HepG2 (cell line): ENCODE measurements around the gene PRR30. TPM values are rescaled to one million over a fixed set of nuclear protein-coding genes. Genes with fewer than 3 reads are reported as not detected.

Source experiments
- ATAC-seq: fragments of 200-7000 bp; cut with Tn5 transposase; 3 replicates; pipeline ENCODE4 v1.9.1; 2020; ENCODE audit warnings: mild to moderate bottlenecking, moderate library complexity
- BruUV-seq: library from RNA; stranded (reverse); fragments of 400-500 nt; replicated peaks from 2 replicates; lab custom pipeline; 2021; lab: Mats Ljungman, UMichigan
- CTCF ChIA-PET: fragments of 300-600 bp; formaldehyde crosslinking; extraction: SDS; loops from one replicate; lab custom pipeline; 2021; ENCODE audit warnings: low total read pairs, inconsistent platforms, low intra/inter-chr PET ratio; lab: Yijun Ruan, JAX
- POLR2A ChIA-PET: fragments of 350-600 bp; sonication (Branson Sonifier 250); formaldehyde crosslinking; loops from one replicate; lab custom pipeline; 2020; ENCODE audit warnings: antibody characterized with exemption, inconsistent platforms; lab: Yijun Ruan, JAX
- DNase-seq: peaks from one replicate; pipeline ENCODE4 v3.0.0-alpha.2; 2015; ENCODE audit warnings: low spot score
- FAIRE-seq: peaks from 3 replicates; lab custom pipeline; 2011; peaks lifted over from hg19 to GRCh38; lab: Jason Lieb, UNC
- H2AFZ ChIP-seq: one replicate; pipeline ENCODE4 v1.6.1; 2011; ENCODE audit warnings: low read length, inconsistent platforms
- H3K27ac ChIP-seq: fragments of 300-600 bp; 3 replicates; pipeline ENCODE4 v1.8.0; 2011; ENCODE audit warnings: mixed run types, mild to moderate bottlenecking, mixed read lengths, low read length, inconsistent platforms; ENCODE audit not compliant: insufficient read depth; ENCODE audit errors: extremely low read length
- H3K27me3 ChIP-seq, 2 experiments: fragments of 200-600 bp in 1 of 2; 2 replicates in 1 of 2; 3 replicates in 1 of 2; pipeline versions ENCODE4 v1.6.0 to v1.8.0; 2011; ENCODE audit warnings: low read length in 2 of 2, mild to moderate bottlenecking in 2 of 2, moderate library complexity in 2 of 2, inconsistent platforms in 1 of 2; ENCODE audit not compliant: insufficient read depth in 2 of 2, control insufficient read depth in 1 of 2
- H3K36me3 ChIP-seq, 2 experiments: fragments of 200-600 bp in 1 of 2; replicated peaks in 1 of 2; 2 replicates in 1 of 2; 3 replicates in 1 of 2; pipeline versions ENCODE4 v1.5.1 to v1.8.0; 2011; ENCODE audit warnings: low read length in 2 of 2, inconsistent platforms in 1 of 2; ENCODE audit not compliant: insufficient read depth in 2 of 2, control insufficient read depth in 1 of 2
- H3K4me1 ChIP-seq: 2 replicates; pipeline ENCODE4 v1.5.1; 2012; ENCODE audit warnings: low read length, inconsistent platforms; ENCODE audit not compliant: insufficient read depth
- H3K4me2 ChIP-seq: 2 replicates; pipeline ENCODE4 v1.6.0; 2011; ENCODE audit warnings: low read depth, low read length, inconsistent platforms
- H3K4me3 ChIP-seq, 3 experiments: fragments of 200-600 bp in 1 of 3; sonication (generic), shearing (Covaris generic) in 1 of 3; replicated peaks in 1 of 3; 2 replicates each; pipeline ENCODE4 v1.5.1; 2011 to 2016; ENCODE audit warnings: low read length in 3 of 3, inconsistent platforms in 2 of 3, low read depth in 2 of 3, mild to moderate bottlenecking in 2 of 3, control low read depth in 1 of 3, mixed read lengths in 1 of 3; ENCODE audit not compliant: insufficient read depth in 1 of 3
- H3K79me2 ChIP-seq: one replicate; pipeline ENCODE4 v1.6.1; 2011; ENCODE audit warnings: low read length, inconsistent platforms; ENCODE audit not compliant: insufficient read depth
- H3K9ac ChIP-seq: 2 replicates; pipeline ENCODE4 v1.6.0; 2011; ENCODE audit warnings: mild to moderate bottlenecking, low read depth, low read length, inconsistent platforms; ENCODE audit not compliant: insufficient read depth
- H3K9me3 ChIP-seq: 2 replicates; pipeline ENCODE4 v1.5.1; 2012; ENCODE audit warnings: mild to moderate bottlenecking, low read length
- H4K20me1 ChIP-seq: 2 replicates; pipeline ENCODE4 v1.6.0; 2011; ENCODE audit warnings: inconsistent platforms, mild to moderate bottlenecking, low read length, moderate library complexity; ENCODE audit not compliant: insufficient read depth
- ARNT ChIP-seq: fragments of 450-650 bp; IDR thresholded peaks from 2 replicates; pipeline ENCODE4 v1.6.1; 2017
- EEA1 ChIP-seq: sonication (generic); formaldehyde crosslinking; IDR thresholded peaks from 2 replicates; pipeline ENCODE4 v1.5.1; 2020; ENCODE audit warnings: mild to moderate bottlenecking, missing genetic modification reagents, borderline replicate concordance
- FOXC1 ChIP-seq: sonication (generic); formaldehyde crosslinking; IDR thresholded peaks from 2 replicates; pipeline ENCODE4 v1.8.0; 2022; ENCODE audit warnings: mild to moderate bottlenecking, missing genetic modification reagents, borderline replicate concordance
- HNRNPH1 ChIP-seq: fragments of 200-400 bp; formaldehyde crosslinking; optimal IDR thresholded peaks from 2 replicates; pipeline ENCODE3; 2017; ENCODE audit warnings: mild to moderate bottlenecking, low read depth, low read length
- IRX3 ChIP-seq: sonication (generic); formaldehyde crosslinking; IDR thresholded peaks from 2 replicates; pipeline ENCODE4 v1.8.1; 2023; ENCODE audit warnings: mild to moderate bottlenecking, low read depth, missing genetic modification reagents, borderline replicate concordance
- PCBP2 ChIP-seq: fragments of 200-400 bp; formaldehyde crosslinking; optimal IDR thresholded peaks from 2 replicates; pipeline ENCODE3; 2018; ENCODE audit warnings: low read length, low read depth; ENCODE audit not compliant: poor library complexity, severe bottlenecking
- STAT5B ChIP-seq: sonication (generic); formaldehyde crosslinking; IDR thresholded peaks from 2 replicates; pipeline ENCODE4 v1.4.0; 2020; ENCODE audit warnings: missing genetic modification reagents
- TBL1XR1 ChIP-seq: fragments of 150-350 bp; IDR thresholded peaks from 2 replicates; pipeline ENCODE4 v1.6.1; 2014; ENCODE audit warnings: borderline replicate concordance, low read length; ENCODE audit not compliant: partially characterized antibody
- ZFP36 ChIP-seq: fragments of 150-350 bp; IDR thresholded peaks from 2 replicates; pipeline ENCODE4 v1.6.1; 2018; ENCODE audit warnings: borderline replicate concordance, low read length, low read depth; ENCODE audit not compliant: partially characterized antibody
- ZNF224 ChIP-seq: sonication (generic); formaldehyde crosslinking; IDR thresholded peaks from 2 replicates; pipeline ENCODE4 v1.5.0; 2020; ENCODE audit warnings: mild to moderate bottlenecking, missing genetic modification reagents
- ZNF768 ChIP-seq: sonication (generic); formaldehyde crosslinking; IDR thresholded peaks from 2 replicates; pipeline ENCODE4 v1.4.0; 2020; ENCODE audit warnings: missing genetic modification reagents
- WGBS: methylation state at CpG from one replicate; pipeline ENCODE4 v1.1.6; 2017; ENCODE audit warnings: low lambda C conversion rate; 5-methylcytosine and 5-hydroxymethylcytosine counted together
- in situ Hi-C: cut with HindIII; loops from 2 replicates; pipeline ENCODE4 v1.10.0; 2017; ENCODE audit warnings: low pct_unique_long_range_greater_than_20kb; ENCODE audit not compliant: extremely low pct_ligation_motif_present
- intact Hi-C: fragments of 100-400 bp; cut with micrococcal nuclease; formaldehyde crosslinking; loops from one replicate; pipeline ENCODE4 v1.10.0; 2022; ENCODE audit not compliant: unreplicated experiment
- polyA plus RNA-seq, 8 experiments: library from polyadenylated mRNA; depleted of rRNA in 3 of 8; stranded (reverse) in 7 of 8; unstranded in 1 of 8; fragments of >200 nt; fragmentation: Illumina TruSeq in 4 of 8; extraction: Trizol in 4 of 8; gene quantifications; 2 replicates each; pipeline versions ENCODE4 v1.2.1 to v1.2.3, GENCODE V29; 2011 to 2016; ENCODE audit warnings: low read depth in 4 of 8, missing spikeins in 1 of 8, mixed read lengths in 1 of 8; ENCODE audit not compliant: insufficient read depth in 1 of 8
- total RNA-seq, 5 experiments: library from RNA; depleted of rRNA; stranded (reverse); fragments of >200 nt; fragmentation: Illumina TruSeq; extraction: Trizol; gene quantifications; 2 replicates each; pipeline ENCODE4 v1.2.3, GENCODE V29; 2016; ENCODE audit warnings: low read depth in 1 of 5
- TF ChIP-seq, protein P1 (sequence below): sonication (generic); formaldehyde crosslinking; IDR thresholded peaks from 2 replicates; pipeline ENCODE4 v1.4.0; 2020; ENCODE audit warnings: mild to moderate bottlenecking, missing genetic modification reagents
- TF ChIP-seq, protein P2 (sequence below): sonication (generic); formaldehyde crosslinking; IDR thresholded peaks from 2 replicates; pipeline ENCODE4 v1.8.0; 2022; ENCODE audit warnings: low read depth, missing genetic modification reagents

The PRR30 gene
- total and polyA plus RNA-seq, 2 of the 13 experiments (the other 11 are each of a cell fraction or from before 2014, with no cell fraction given) = not detected

- TF ChIP-seq, protein P1, sequence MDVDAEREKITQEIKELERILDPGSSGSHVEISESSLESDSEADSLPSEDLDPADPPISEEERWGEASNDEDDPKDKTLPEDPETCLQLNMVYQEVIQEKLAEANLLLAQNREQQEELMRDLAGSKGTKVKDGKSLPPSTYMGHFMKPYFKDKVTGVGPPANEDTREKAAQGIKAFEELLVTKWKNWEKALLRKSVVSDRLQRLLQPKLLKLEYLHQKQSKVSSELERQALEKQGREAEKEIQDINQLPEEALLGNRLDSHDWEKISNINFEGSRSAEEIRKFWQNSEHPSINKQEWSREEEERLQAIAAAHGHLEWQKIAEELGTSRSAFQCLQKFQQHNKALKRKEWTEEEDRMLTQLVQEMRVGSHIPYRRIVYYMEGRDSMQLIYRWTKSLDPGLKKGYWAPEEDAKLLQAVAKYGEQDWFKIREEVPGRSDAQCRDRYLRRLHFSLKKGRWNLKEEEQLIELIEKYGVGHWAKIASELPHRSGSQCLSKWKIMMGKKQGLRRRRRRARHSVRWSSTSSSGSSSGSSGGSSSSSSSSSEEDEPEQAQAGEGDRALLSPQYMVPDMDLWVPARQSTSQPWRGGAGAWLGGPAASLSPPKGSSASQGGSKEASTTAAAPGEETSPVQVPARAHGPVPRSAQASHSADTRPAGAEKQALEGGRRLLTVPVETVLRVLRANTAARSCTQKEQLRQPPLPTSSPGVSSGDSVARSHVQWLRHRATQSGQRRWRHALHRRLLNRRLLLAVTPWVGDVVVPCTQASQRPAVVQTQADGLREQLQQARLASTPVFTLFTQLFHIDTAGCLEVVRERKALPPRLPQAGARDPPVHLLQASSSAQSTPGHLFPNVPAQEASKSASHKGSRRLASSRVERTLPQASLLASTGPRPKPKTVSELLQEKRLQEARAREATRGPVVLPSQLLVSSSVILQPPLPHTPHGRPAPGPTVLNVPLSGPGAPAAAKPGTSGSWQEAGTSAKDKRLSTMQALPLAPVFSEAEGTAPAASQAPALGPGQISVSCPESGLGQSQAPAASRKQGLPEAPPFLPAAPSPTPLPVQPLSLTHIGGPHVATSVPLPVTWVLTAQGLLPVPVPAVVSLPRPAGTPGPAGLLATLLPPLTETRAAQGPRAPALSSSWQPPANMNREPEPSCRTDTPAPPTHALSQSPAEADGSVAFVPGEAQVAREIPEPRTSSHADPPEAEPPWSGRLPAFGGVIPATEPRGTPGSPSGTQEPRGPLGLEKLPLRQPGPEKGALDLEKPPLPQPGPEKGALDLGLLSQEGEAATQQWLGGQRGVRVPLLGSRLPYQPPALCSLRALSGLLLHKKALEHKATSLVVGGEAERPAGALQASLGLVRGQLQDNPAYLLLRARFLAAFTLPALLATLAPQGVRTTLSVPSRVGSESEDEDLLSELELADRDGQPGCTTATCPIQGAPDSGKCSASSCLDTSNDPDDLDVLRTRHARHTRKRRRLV (CRISPR knock-in tag) = no peak
- no peak for TF ChIP-seq TBL1XR1
- TF ChIP-seq IRX3 = no peak
- no peak for TF ChIP-seq PCBP2
Measured at GRCh38 chr2:27143285-27143684, 4.1 kb upstream of the PRR30 start (continued).

- TF ChIP-seq ZNF224 (no peak), HNRNPH1 (no peak), FOXC1 (CRISPR knock-in tag) (0 out of 2 replicates have a peak, but pooled peaks have one; percentile 8), EEA1 (no peak), ZNF768 (CRISPR knock-in tag) (no peak), ARNT (no peak), ZFP36 (no peak), STAT5B (CRISPR knock-in tag) (no peak)
- TF ChIP-seq, protein P2, sequence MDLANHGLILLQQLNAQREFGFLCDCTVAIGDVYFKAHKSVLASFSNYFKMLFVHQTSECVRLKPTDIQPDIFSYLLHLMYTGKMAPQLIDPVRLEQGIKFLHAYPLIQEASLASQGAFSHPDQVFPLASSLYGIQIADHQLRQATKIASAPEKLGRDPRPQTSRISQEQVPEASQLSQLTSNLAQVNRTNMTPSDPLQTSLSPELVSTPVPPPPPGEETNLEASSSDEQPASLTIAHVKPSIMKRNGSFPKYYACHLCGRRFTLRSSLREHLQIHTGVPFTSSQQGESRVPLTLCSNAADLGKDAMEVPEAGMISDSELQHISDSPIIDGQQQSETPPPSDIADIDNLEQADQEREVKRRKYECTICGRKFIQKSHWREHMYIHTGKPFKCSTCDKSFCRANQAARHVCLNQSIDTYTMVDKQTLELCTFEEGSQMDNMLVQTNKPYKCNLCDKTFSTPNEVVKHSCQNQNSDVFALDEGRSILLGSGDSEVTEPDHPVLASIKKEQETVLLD (CRISPR knock-in tag) = no peak
- Histone ChIP-seq H3K4me3 (no peak overlapping the region), H2AFZ (peak overlapping the region; percentile 33), H3K9ac (no peak overlapping the region), H3K4me2 (no peak overlapping the region), H3K4me1 (peaks cover 33% of the 10 kb centered on the region), H3K36me3 (peaks cover 0 to 3% of the 10 kb centered on the region in 2 experiments; a peak in 2 of 5 replicates), H3K27ac (no peak overlapping the region), H4K20me1 (no peaks in the 10 kb centered on the region; the same call in 1 of the 2 replicates), H3K79me2 (peaks cover 13% of the 10 kb centered on the region), H3K9me3 (no peaks in the 10 kb centered on the region), H3K27me3 (peaks cover 6 to 21% of the 10 kb centered on the region in 2 experiments; a peak in 3 of 5 replicates)
- in situ Hi-C loops = no loop called here
- POLR2A ChIA-PET = interaction anchor here (0.6 to 2.2 kb wide), 2 partner anchors 15 to 39 kb away, joined by 4 to 7 read pairs; partner anchors contain the start of gene ABHD1
- WGBS = 38% methylated on average over 7 of the region's 7 CpGs
- CTCF ChIA-PET = no interaction called here
- no TSS peak for BruUV-seq
- ATAC-seq (no peak), FAIRE-seq (no peak), DNase-seq (no peak)
- intact Hi-C loops = no loop called here
Measured at GRCh38 chr2:27138111-27138510, 1.1 kb downstream of the PRR30 start.
